Measurements from ENCODE around the gene PSTK. TPM values are rescaled to one million over a fixed set of nuclear protein-coding genes. Genes with fewer than 3 reads are reported as not detected.

The PSTK gene
- polyA plus RNA-seq, 1 donor (not counting 4 experiments of a cell fraction or from before 2014, with no cell fraction given) = 5.6 TPM

- dilution Hi-C loops (cut with MboI; ENCODE audit: extremely low pct_ligation_motif_present, low sequenced_read_pairs) = no loop called here
Measured at GRCh38 chr10:123019264-123019663, 39.1 kb downstream of the PSTK start.

GRCh38 chr10:123019941-123020703 is 39.9 kb downstream of the PSTK start:
- H3K9me1 ChIP-seq (ENCODE audit: control insufficient read depth, extremely low read depth, insufficient read depth, low read length) = no peaks in the 10 kb centered on the region
- H3K9ac ChIP-seq (ENCODE audit: control insufficient read depth, extremely low read depth, insufficient read depth, low read length) = no peak overlapping the region
- H3K27ac ChIP-seq (ENCODE audit: control insufficient read depth, insufficient read depth, low read length) = no peak overlapping the region
- H3K4me2 ChIP-seq (ENCODE audit: control insufficient read depth, extremely low read depth, insufficient read depth, low read depth, low read length) = no peak overlapping the region
- no peaks in the 10 kb centered on the region for H3K36me3 ChIP-seq (ENCODE audit: control insufficient read depth in 2 of 2, extremely low read depth in 1 of 2, insufficient read depth in 2 of 2, low read length in 2 of 2)
- no peaks in the 10 kb centered on the region for H3K9me3 ChIP-seq (ENCODE audit: control insufficient read depth, low read depth, low read length)
- H2AFZ ChIP-seq (ENCODE audit: control insufficient read depth, low read length) = no peak overlapping the region
- no peak for TF ChIP-seq CTCF (optimal IDR thresholded peaks at IDR 0.05 in 1 of 3, IDR thresholded peaks at IDR 0.05 in 1 of 3, conservative IDR thresholded peaks at IDR 0.05 in 1 of 3; ENCODE audit: extremely low read depth in 1 of 3, insufficient read depth in 2 of 3, low read length in 3 of 3)
- TF ChIP-seq EZH2 (IDR thresholded peaks at IDR 0.05; ENCODE audit: low read length) = no peak
- no peak overlapping the region for H3K4me3 ChIP-seq (ENCODE audit: control insufficient read depth in 2 of 3, extremely low read depth in 1 of 3, insufficient read depth in 2 of 3, low read depth in 1 of 3, low read length in 3 of 3)
- no peak for DNase-seq (ENCODE audit: low read depth, low spot score)
- no peaks in the 10 kb centered on the region for H3K79me2 ChIP-seq (ENCODE audit: control insufficient read depth, insufficient read depth, low read length)
- dilution Hi-C loops (cut with MboI; ENCODE audit: extremely low pct_ligation_motif_present, low sequenced_read_pairs) = no loop called here
- H3K4me1 ChIP-seq (ENCODE audit: control insufficient read depth, extremely low read depth, insufficient read depth, low read length) = no peaks in the 10 kb centered on the region
- FAIRE-seq = no peak
- no peaks in the 10 kb centered on the region for H3K27me3 ChIP-seq (ENCODE audit: control insufficient read depth, extremely low read depth, insufficient read depth, low read length)
- no peaks in the 10 kb centered on the region for H4K20me1 ChIP-seq (ENCODE audit: control insufficient read depth, extremely low read depth, insufficient read depth, low read length)

More at GRCh38 chr10:123019264-123019663, 39.1 kb downstream of the PSTK start:
- Histone ChIP-seq H3K4me3 (ENCODE audit: control insufficient read depth in 2 of 3, extremely low read depth in 1 of 3, insufficient read depth in 2 of 3, low read depth in 1 of 3, low read length in 3 of 3) (no peak overlapping the region), H3K36me3 (ENCODE audit: control insufficient read depth in 2 of 2, extremely low read depth in 1 of 2, insufficient read depth in 2 of 2, low read length in 2 of 2) (no peaks in the 10 kb centered on the region), H3K27me3 (ENCODE audit: control insufficient read depth, extremely low read depth, insufficient read depth, low read length) (no peaks in the 10 kb centered on the region), H2AFZ (ENCODE audit: control insufficient read depth, low read length) (no peak overlapping the region), H3K4me1 (ENCODE audit: control insufficient read depth, extremely low read depth, insufficient read depth, low read length) (no peaks in the 10 kb centered on the region), H3K9ac (ENCODE audit: control insufficient read depth, extremely low read depth, insufficient read depth, low read length) (no peak overlapping the region), H3K9me1 (ENCODE audit: control insufficient read depth, extremely low read depth, insufficient read depth, low read length) (no peaks in the 10 kb centered on the region), H4K20me1 (ENCODE audit: control insufficient read depth, extremely low read depth, insufficient read depth, low read length) (no peaks in the 10 kb centered on the region), H3K79me2 (ENCODE audit: control insufficient read depth, insufficient read depth, low read length) (no peaks in the 10 kb centered on the region), H3K27ac (ENCODE audit: control insufficient read depth, insufficient read depth, low read length) (no peak overlapping the region), H3K9me3 (ENCODE audit: control insufficient read depth, low read depth, low read length) (no peaks in the 10 kb centered on the region), H3K4me2 (ENCODE audit: control insufficient read depth, extremely low read depth, insufficient read depth, low read depth, low read length) (no peak overlapping the region)
- no peak for FAIRE-seq
- no peak for DNase-seq (ENCODE audit: low read depth, low spot score)
- TF ChIP-seq EZH2 (IDR thresholded peaks at IDR 0.05; ENCODE audit: low read length) = no peak

Data from keratinocyte (primary cell).